ENCODE data around the gene CDC14A. TPM values are rescaled to one million over a fixed set of nuclear protein-coding genes. Genes with fewer than 3 reads are reported as not detected.
"Not testable (repeated sequence)": the region's sequence is repeated elsewhere in the genome, so short reads cannot be mapped to it uniquely, and the experiment has no call there.

The CDC14A gene
- total RNA-seq, 2 experiments from 2014 or later: 16.0 to 18.4 TPM

DNA sequence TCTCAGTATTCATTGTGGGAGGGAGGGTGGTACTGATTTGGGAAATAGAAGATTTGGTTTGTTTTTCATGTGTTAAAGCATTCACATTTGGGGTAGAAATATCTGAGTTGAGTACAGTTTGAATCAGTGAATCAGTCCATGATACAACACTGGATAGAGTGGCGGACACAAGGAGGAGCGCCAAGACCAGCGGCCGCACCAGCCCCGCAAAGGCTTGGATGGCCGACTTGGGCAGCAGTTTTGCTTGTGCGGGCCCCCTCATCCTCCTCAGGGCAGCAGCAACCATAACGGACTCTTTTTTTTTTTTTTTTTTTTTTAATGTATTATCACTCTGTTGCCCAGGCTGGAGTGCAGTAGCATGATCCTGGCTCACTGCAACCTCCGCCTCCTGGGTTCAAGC lies 20.0 kb upstream of the CDC14A start:
- ChIA-PET CTCF (no interaction called here), POLR2A (no interaction called here)

DNA sequence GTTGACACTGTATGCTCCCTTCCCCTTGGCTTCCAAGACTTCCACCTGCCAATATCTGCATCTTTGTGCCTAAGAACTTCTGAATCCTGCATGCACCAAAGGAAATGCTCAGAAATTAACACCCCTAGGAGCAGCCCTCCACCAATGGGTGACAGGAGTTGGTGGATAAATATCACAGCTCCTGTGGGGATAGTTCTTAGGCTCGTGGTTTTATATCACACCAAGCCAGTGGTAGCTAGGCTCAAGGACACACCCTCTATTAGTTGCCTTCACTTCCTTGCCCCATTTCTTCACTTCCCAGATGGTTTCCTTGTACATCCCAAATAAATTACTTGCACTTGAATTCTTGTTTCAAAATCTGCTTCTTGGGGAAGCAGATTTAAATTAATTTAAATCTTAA lies 16.9 kb upstream of the CDC14A start:
- ChIA-PET POLR2A (no interaction called here), CTCF (no interaction called here)

DNA sequence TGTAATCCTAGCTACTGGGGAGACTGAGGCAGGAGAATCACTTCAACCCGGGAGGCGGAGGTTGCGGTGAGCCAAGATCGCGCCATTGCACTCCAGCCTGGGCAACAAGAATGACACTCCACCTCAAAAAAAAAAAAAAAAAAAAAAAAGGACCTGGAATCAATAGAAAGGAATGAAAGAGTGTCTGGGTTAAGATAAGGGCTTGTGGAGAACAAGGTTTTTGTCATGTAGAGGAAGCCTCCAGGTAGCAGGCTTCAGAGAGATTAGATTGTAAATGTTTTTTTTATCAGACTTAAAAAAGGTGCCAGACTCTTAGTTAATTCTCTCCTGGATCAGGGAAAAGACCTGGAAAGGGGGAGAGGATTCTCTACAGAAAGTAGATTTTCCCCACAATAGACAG lies 14.4 kb upstream of the CDC14A start:
- POLR2A ChIA-PET, CTCF ChIA-PET: not testable (repeated sequence)

DNA sequence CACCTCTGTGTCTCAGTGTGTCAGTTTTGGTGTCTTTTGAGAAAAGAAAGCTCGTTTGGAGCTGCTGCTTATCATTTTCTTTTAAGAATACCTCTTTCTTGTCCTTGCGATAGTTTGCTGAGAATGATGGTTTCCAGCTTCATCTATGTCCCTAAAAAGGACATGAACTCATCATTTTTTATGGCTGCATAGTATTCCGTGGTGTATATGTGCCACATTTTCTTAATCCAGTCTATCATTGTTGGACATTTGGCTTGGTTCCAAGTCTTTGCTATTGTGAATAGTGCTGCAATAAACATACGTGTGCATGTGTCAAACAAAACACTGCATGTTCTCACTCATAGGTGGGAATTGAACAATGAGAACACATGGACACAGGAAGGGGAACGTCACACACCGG lies 12.6 kb upstream of the CDC14A start:
- POLR2A ChIA-PET, CTCF ChIA-PET: not testable (repeated sequence)

DNA sequence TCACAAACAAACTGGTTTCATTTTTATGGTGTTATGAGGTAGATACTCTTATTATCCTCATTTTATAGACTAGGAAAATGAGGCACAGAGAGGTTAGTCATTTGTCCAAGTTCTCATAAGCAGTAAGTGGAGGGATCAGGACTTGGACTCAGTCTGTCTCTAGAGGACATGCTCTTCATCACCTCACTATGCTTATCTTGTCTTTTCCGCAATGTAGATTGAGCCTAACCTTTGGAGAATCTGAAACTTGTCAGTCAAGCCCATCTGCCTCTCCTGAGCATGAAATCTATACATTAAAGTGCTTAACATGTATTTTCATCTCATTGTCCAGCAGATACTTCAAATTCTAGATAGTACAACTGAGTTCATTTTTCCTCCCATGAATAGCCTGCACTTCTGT lies 11.8 kb upstream of the CDC14A start:
- ChIA-PET CTCF (no interaction called here), POLR2A (no interaction called here)

DNA sequence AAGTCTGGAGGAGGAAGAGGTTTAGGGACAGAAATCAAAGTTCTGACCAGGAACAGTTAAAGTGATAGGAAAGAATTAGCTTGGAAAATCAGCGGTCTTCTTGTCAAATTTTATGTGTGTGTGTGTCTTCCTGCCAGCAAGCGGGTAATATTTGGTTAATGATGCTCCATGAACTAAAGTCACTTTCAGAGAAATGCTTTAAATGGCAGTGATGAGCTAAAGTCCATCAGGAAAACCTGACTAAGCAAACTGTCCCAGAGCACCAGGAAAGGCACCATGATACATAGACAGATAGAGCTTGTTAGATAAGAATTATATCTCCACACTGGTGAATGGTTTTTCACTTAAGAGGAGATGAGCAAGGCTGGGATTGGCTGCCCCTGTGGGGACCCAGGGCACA lies 10.0 kb upstream of the CDC14A start:
- CTCF ChIA-PET: no interaction called here

DNA sequence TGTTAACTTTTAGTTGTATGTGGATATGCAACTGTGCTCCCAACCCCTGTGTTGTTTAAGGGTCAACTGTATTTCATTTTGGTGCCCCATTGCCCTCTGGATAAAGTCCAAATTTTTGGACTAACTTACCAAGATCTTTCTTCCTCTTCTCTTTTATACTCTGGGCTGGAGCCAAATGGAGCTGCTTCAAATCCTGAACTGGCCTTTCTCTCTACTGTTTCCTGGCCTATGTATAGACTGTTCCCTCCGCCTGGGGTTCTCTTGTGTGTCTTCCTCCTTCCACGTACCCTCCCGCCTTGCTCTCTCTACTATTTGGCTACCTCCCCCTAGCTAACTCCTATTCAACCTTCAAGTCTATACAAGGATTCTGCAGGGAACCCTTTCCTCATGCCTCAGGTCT lies 8.4 kb upstream of the CDC14A start:
- CTCF ChIA-PET: no interaction called here
- POLR2A ChIA-PET: no interaction called here

More for the DNA sequence above, 10.0 kb upstream of the CDC14A start:
- POLR2A ChIA-PET: no interaction called here

DNA sequence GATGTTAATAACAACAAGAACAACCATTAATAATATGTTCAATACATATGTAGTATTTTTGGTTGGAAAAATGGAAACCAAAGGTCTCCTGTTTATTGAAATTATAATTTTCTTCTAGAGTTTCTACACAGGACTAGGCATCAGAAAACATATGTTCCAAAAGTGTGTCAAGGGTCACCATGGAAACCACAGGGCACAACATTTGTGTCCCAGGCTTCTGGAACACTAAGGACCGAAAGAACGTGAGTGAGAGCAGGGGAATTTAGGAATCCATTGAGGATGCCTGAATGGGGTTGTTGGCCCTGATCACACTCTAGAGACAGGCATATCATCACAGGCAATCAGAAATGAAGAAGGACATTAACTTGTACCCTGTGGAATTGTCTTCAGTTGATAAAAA lies 7.5 kb upstream of the CDC14A start:
- ChIA-PET CTCF (no interaction called here), POLR2A (no interaction called here)

DNA sequence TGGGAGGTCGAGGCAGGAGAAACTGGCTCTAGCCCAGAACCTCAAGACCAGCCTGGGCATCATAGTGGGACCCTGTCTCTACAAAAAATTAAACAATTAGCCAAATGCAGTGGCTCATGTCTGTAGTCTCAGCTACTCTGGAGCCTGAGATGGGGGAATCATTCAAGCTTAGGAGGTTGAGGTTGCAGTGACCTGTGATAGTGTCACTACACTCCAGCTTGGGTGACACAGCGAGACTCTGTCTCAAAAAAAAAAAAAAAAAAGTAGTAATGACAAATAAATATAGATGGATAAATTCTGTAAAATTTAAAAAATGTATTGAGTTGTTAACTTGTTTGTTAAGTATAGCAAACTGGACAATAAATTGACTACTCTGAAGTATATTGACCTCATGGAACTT lies 5.9 kb upstream of the CDC14A start:
- POLR2A ChIA-PET: interaction anchor here (0.7 kb wide), 1 partner anchor 130 kb away, joined by 3 read pairs; no protein-coding TSS in a partner anchor
- CTCF ChIA-PET: interaction anchor here (0.7 kb wide), 1 partner anchor 175 kb away, joined by 3 read pairs; no protein-coding TSS in a partner anchor

DNA sequence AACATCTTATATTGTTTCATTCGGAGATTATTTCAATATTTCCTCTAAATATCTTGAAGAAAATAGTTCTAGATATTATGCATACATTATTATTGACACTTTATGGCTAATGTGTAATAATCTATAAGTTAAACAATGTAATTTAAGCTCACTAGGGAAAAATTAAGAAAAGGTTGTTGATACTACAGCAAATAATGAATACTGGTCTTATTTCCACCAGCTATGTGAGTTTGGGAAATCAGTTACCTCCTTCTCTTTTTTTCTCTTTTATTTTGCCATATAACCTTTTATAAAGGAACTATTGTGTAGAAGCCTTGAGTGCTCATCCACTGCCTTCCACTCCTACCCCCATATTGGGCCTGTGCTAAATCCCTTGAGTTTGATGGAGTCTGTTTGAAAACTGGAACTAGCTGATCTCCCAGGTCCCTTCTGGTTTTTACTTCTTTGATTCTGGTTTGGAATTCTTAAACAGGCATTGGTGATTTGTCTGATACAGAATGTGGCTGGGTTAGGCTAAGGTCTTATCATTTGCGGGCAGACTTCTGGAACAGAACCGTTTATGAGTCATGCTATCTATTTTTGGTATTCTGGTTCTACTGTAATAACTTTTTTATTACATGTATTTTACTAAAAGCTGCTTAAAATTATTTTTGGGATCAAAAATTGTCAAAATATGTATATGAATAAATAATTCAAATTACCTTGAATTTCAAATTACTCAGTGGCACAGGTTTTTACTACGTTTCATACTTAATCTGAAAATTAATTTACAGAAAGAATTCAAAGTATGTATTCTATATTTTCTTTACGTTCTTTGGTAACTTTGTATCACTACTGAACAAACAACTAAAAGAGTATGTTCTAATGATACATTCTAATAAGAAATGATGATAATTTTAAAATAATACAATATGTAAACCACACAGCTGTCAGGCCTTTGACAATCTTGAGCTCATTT lies 5.0 kb upstream of the CDC14A start:
- CTCF ChIA-PET: no interaction called here
- POLR2A ChIA-PET: no interaction called here

DNA sequence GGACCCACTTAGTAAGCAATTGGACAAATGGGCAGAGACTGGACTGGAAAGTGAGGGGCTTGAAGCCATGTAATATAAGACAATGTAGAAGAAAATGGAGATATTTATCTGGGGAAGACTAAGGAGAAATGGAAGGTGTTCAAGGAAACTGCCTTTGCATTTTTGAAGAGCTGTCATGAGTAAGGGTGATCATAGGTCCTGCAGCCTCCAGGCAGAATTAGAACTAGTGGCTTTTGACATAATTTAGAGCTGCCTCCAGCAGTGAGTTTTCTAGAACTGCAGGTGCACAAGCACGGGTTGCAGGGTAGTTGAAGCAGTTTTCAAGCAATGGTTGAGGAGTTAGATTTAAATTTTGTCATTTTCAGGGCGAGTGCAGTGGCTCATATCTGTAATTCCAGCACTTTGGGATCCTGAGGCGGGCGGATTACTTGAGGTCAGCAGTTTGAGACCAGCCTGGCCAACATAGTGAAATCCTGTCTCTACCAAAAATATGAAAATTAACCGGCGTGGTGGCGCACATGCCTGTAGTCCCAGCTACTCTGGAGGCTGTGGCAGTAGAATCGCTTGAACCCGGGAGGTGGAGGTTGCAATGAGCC lies 3.7 kb upstream of the CDC14A start:
- CTCF ChIA-PET: interaction anchor here (0.6 kb wide), 1 partner anchor 231 kb away, joined by 3 read pairs; no protein-coding TSS in a partner anchor

DNA sequence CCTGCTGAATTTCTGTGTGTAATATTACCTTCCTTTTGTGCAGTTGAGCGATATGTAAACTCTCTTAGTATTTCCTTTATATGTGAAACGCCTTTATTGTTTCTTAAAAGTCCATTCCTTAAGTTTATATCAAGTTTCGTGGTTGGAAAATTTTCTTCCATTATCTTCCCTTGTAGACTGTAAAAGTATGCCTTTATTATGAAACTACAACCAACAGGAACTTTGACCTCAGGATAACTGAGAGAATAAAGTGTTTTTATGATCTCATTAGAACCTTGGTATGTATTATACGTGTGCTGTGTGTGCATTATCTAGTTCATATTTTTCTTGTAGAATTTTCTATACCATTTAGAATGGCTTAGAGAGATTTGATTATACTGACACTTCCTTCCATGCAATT lies 3.1 kb upstream of the CDC14A start:
- ChIA-PET POLR2A (no interaction called here), CTCF (interaction anchor here (0.6 kb wide), 1 partner anchor 232 kb away, joined by 3 read pairs; no protein-coding TSS in a partner anchor)

More for the DNA sequence above, 3.7 kb upstream of the CDC14A start:
- POLR2A ChIA-PET: no interaction called here

DNA sequence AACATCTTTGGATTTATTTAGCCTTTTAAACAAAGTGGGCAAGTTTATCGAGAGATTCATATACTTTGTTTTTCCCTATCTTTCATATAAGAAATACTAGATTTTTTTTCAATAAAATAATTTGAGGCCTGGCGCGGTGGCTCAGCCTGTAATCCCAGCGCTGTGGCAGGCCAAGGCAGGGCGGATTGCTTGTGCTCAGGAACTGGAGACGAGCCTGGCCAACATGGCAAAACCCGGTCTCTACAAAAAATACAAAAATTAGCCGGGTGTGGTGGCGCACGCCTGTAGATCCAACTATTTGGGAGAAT lies 1.6 kb upstream of the CDC14A start:
- ChIA-PET CTCF (interaction anchor here (1.6 kb wide), 1 partner anchor 46 kb away, joined by 4 read pairs; no protein-coding TSS in a partner anchor), POLR2A (interaction anchor here (3.2 kb wide), 1 partner anchor 84 kb away, joined by 13 read pairs; the partner anchor contains the start of gene RTCA)

DNA sequence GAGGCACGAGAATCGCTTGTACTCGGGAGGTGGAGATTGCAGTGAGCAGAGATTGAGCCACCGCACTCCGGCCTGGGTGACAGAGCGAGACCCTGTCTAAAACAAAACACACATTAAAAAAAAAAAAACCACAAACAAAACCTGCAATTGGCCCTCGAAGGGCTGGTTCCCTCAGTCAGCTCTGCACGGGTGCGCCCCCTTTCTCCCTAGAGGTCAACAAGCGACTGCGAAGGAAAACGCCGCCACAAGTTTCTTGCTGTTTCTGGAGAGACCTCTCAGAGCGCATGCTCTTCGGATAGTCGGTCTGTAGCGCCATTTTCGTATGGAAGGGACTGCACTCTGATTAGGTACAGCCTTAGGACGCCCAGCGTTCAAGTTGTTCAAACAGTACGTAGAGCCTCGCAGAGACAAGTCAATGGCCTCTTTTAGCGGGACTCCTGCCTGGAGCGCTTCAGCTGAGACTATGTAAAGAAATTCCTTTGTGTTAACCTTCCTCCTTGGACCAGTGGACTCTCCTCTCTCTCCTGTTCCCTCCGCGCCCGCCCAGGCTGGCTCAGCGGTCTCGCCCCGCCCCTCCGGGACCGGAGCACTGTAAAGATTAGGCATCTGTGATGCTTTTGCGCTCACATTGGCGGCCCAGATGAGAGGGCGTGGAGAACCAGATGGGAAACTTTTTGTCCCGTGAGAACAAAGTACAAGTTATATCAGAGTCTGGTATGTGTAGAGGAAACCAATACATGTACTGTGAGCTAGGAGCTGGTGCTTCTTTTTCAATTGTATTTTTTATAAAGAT lies 1.0 kb upstream of the CDC14A start:
- CTCF ChIA-PET: interaction anchor here (0.6 to 1.6 kb wide), 4 partner anchors 46 to 192 kb away, joined by 3 to 6 read pairs (median 4); partner anchors contain the start of gene RTCA
- POLR2A ChIA-PET: interaction anchor here (0.6 to 3.2 kb wide), 6 partner anchors 15 to 1155 kb away, joined by 3 to 13 read pairs (median 3); partner anchors contain the start of gene RTCA

DNA sequence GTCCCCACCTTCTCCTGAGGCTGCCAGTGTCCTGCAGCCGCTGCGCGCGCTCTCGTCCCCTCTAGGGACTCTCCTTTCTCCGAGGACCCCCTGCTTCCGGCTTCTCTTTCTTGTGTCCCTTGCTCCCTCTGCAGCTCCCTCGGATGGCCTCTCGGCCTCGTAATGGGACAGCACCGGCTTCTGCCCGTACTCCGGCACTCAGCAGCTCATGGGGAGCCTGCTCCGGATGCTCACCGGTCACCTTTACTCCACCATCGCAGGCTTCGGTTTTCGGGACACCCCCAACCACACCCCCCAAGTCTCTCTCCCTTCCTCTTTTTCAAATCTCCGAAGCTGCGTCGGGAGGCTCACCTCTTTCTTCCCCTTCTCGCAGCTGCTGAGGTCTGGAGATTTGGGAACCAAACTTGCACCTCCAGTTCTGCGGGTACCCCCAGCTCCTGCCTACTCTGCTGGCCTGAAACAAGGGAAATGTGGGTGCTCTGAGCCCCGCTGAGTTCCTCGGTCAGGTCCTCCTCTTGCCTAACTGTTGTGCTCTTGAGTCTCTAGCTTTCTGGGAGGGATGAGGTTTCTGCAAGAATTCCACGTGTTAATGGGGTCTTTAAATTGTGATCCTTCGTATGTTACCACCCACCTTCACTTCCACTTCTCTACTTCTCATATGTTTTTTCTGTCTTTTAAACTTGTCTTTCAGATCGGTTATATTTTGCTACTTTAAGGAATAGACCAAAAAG lies 930 bp downstream of the CDC14A start:
- ChIA-PET POLR2A (interaction anchor here (0.5 to 3.2 kb wide), 13 partner anchors 42 to 537 kb away, joined by 3 to 13 read pairs (median 4); partner anchors contain the start of genes AGL, DBT, RTCA and SASS6), CTCF (interaction anchor here (0.6 to 1.5 kb wide), 6 partner anchors 9 to 96 kb away, joined by 3 to 5 read pairs (median 3); no protein-coding TSS in a partner anchor)

DNA sequence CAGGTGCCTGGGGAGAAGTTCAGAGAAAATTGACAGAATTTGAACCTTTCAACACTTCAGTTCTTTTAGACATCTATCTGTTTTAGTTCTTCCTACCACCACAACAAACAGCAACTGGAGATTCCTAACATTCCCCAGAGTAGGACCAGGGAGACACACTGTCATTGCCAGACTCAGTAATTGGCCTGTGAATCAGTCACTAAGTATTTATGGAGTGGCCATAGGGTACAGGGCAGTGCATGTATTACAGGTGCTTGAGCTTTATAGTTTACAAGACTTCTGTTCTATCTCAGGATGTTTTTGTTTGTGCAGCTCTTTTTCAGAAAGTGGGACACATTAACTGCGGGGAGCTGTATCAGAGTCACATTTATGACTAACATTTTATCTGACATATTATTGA lies 1.7 kb downstream of the CDC14A start:
- POLR2A ChIA-PET: interaction anchor here (1.1 to 3.2 kb wide), 4 partner anchors 41 to 102 kb away, joined by 3 to 13 read pairs (median 3); partner anchors contain the start of gene RTCA
- CTCF ChIA-PET: interaction anchor here (0.6 to 1.5 kb wide), 3 partner anchors 8 to 95 kb away, joined by 3 to 5 read pairs (median 3); no protein-coding TSS in a partner anchor

DNA sequence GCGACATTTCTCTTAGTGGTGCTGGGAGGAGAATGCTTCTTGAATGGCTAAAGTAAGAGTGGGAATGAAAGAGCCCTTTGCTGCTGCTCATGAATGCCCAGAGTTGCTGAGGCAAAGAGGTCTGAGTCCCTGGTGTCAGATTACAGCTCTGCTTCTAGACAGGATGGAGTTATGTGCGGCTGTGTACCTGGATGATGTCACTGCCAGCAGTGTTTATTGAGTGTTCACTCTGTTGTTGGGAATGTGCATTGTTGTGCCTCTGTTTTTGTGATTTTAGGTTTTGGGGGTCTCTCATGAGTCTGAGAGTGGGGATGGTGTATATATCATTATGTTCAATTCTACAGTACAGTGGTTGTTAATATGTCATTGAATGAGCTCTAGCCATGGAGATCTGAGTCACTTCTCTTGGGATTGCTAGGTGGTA lies 2.7 kb downstream of the CDC14A start:
- POLR2A ChIA-PET: no interaction called here
- CTCF ChIA-PET: no interaction called here

DNA sequence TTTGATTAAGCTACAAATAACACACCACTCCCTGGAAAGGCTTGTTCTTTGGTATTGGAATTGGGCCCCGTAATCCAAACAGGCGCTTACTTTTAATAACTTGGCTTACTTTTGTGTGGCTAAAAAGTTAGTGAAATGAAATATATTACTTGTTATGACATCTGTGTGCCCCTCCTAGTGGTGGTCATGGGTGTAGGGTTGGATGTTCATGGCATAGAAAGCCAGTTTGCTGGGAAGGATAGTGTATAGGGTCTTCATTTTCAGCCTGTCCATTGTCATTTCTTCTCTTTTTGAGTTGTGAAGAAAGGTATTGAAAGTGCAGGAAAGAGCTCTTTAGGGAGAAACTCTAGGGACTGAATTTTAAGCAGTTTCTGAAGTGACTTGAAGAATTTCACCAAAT lies 5.9 kb downstream of the CDC14A start:
- CTCF ChIA-PET: interaction anchor here (0.7 to 2.6 kb wide), 2 partner anchors 31 to 97 kb away, joined by 4 to 7 read pairs; no protein-coding TSS in a partner anchor
- POLR2A ChIA-PET: interaction anchor here (0.6 kb wide), 1 partner anchor 65 kb away, joined by 3 read pairs; no protein-coding TSS in a partner anchor

DNA sequence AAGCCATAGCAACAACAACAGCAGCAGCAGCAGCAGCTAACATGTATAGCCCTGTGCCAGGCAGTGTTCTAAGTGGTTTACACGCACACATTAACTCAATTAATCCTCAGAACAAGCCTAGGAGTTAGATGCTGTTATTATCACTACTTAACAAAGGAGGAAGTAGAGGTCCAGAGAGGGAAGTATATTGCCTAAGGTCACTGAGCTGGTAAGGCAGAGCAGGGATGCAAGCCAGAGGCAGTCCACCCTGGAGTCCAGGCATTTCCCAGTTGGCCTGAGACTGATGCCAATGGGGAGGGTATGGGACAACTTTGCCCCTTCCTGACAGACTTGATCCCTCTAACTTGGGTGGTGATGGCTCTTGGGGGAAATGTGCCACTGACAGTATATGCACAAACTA lies 6.8 kb downstream of the CDC14A start:
- ChIA-PET POLR2A (no interaction called here), CTCF (no interaction called here)

All from activated CD8-positive, alpha-beta memory T cell treated with anti-CD3 and anti-CD28 coated beads for 36 hours (primary cell).